ENCODE measurements around the gene RNF141.

DNA sequence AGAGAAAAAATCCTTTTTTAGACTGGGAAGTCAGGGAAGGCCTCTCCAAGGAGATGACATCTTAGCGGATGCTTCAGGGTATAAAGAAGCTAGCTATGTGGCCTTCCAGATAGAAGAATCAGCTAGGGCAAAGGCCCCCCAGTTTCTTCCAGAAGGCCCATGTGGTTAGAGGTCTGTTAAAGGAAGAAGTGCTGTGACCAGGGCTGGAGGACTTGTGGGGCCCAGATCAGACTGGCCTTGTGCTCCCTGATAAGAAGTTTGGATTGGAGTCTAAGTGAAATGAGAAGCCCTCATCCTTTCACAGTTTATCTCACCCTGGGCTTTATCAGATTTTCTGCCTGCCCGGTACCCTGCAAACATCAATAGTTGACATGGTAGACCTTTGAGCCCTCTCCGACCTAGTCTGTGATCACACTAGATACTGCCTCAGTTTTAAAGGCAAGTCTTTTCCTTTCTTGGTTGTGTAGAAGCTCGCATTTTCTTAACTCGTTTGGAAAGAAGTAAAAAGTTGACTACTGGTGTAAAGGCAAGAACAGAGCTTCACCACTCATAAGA lies 78.2 kb downstream of the RNF141 start:
- TF ChIP-seq, protein P1, sequence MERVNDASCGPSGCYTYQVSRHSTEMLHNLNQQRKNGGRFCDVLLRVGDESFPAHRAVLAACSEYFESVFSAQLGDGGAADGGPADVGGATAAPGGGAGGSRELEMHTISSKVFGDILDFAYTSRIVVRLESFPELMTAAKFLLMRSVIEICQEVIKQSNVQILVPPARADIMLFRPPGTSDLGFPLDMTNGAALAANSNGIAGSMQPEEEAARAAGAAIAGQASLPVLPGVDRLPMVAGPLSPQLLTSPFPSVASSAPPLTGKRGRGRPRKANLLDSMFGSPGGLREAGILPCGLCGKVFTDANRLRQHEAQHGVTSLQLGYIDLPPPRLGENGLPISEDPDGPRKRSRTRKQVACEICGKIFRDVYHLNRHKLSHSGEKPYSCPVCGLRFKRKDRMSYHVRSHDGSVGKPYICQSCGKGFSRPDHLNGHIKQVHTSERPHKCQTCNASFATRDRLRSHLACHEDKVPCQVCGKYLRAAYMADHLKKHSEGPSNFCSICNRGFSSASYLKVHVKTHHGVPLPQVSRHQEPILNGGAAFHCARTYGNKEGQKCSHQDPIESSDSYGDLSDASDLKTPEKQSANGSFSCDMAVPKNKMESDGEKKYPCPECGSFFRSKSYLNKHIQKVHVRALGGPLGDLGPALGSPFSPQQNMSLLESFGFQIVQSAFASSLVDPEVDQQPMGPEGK (CRISPR knock-in tag; IDR thresholded peaks at IDR 0.05; ENCODE audit: borderline replicate concordance), result no peak
- TF ChIP-seq SNAI2 (CRISPR knock-in tag; IDR thresholded peaks at IDR 0.05) (no peak), ARNTL (CRISPR knock-in tag; IDR thresholded peaks at IDR 0.05; ENCODE audit: borderline replicate concordance, low read depth) (no peak), TOX (CRISPR knock-in tag; IDR thresholded peaks at IDR 0.05; ENCODE audit: borderline replicate concordance) (no peak), ISL1 (CRISPR knock-in tag; IDR thresholded peaks at IDR 0.05) (no peak), OSR1 (CRISPR knock-in tag; IDR thresholded peaks at IDR 0.05) (no peak), CSDC2 (CRISPR knock-in tag; IDR thresholded peaks at IDR 0.05) (no peak), ZFP3 (CRISPR knock-in tag; IDR thresholded peaks at IDR 0.05) (no peak), ZC3H10 (CRISPR knock-in tag; IDR thresholded peaks at IDR 0.05) (no peak)
- TF ChIP-seq, protein P2, sequence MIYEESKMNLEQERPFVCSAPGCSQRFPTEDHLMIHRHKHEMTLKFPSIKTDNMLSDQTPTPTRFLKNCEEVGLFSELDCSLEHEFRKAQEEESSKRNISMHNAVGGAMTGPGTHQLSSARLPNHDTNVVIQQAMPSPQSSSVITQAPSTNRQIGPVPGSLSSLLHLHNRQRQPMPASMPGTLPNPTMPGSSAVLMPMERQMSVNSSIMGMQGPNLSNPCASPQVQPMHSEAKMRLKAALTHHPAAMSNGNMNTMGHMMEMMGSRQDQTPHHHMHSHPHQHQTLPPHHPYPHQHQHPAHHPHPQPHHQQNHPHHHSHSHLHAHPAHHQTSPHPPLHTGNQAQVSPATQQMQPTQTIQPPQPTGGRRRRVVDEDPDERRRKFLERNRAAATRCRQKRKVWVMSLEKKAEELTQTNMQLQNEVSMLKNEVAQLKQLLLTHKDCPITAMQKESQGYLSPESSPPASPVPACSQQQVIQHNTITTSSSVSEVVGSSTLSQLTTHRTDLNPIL (CRISPR knock-in tag; IDR thresholded peaks at IDR 0.05; ENCODE audit: low read depth), result no peak
